Nephron (organoid): Measurements from ENCODE around the gene CD93.
A peak's percentile ranks its signal among the peaks of the same experiment; 100 is the strongest.

ENCODE experiments used
- H3K27ac Mint-ChIP-seq, 3 experiments: 2 replicates each; pipeline ENCODE4 v1.8.0; 2020; ENCODE audit warnings: mixed read lengths in 3 of 3, mild to moderate bottlenecking in 2 of 3, moderate library complexity in 1 of 3
- H3K27me3 Mint-ChIP-seq: 2 replicates; pipeline ENCODE4 v1.8.0; 2021; ENCODE audit warnings: low read depth, mild to moderate bottlenecking, moderate library complexity, mixed read lengths
- H3K36me3 Mint-ChIP-seq: 2 replicates; pipeline ENCODE4 v1.8.0; 2020; ENCODE audit warnings: low read depth, mixed read lengths
- H3K4me1 Mint-ChIP-seq: 2 replicates; pipeline ENCODE4 v1.8.0; 2020; ENCODE audit warnings: mixed read lengths
- H3K4me3 Mint-ChIP-seq, 3 experiments: 2 replicates each; pipeline ENCODE4 v1.8.0; 2020; ENCODE audit warnings: mild to moderate bottlenecking in 3 of 3, mixed read lengths in 3 of 3, moderate library complexity in 2 of 3
- H3K9me3 Mint-ChIP-seq: 2 replicates; pipeline ENCODE4 v1.8.0; 2020; ENCODE audit warnings: mixed read lengths
- TF ChIP-seq, protein P1 (sequence below), 3 experiments: fragments of 200-600 bp; sonication (generic); IDR thresholded peaks; one replicate each; pipeline ENCODE4 v1.5.0; 2021; ENCODE audit warnings: antibody characterized with exemption in 3 of 3; ENCODE audit not compliant: unreplicated experiment in 3 of 3

CD93 gene

DNA sequence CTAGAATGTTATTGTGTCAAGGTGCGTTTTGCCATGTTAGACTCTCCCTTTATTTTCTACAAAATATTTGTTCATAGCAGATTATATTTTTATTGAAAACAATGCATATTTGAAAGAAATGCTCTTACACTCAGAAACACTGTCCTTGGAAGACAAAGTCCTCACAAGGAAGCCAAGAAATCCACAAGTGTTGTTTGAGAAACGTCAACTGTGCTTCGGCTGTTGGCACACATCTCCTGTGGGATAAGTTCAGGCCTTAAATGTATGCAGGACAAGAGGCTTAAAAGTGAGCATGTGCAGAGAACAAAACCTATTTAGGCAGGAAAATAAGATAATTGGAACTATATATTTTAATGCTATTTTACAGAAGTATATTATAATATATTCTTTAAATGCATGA lies 27.1 kb downstream of the CD93 start:
- Mint-ChIP-seq H3K4me3 (no peak overlapping the region), H3K27ac (peak overlapping the region in 1 of 3 experiments; percentile 61), H3K4me1 (peaks cover 51% of the 10 kb centered on the region), H3K36me3 (no peaks in the 10 kb centered on the region), H3K9me3 (peaks cover 2% of the 10 kb centered on the region), H3K27me3 (peaks cover 9% of the 10 kb centered on the region)
- TF ChIP-seq, protein P1, sequence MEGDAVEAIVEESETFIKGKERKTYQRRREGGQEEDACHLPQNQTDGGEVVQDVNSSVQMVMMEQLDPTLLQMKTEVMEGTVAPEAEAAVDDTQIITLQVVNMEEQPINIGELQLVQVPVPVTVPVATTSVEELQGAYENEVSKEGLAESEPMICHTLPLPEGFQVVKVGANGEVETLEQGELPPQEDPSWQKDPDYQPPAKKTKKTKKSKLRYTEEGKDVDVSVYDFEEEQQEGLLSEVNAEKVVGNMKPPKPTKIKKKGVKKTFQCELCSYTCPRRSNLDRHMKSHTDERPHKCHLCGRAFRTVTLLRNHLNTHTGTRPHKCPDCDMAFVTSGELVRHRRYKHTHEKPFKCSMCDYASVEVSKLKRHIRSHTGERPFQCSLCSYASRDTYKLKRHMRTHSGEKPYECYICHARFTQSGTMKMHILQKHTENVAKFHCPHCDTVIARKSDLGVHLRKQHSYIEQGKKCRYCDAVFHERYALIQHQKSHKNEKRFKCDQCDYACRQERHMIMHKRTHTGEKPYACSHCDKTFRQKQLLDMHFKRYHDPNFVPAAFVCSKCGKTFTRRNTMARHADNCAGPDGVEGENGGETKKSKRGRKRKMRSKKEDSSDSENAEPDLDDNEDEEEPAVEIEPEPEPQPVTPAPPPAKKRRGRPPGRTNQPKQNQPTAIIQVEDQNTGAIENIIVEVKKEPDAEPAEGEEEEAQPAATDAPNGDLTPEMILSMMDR (IDR thresholded peaks at IDR 0.05; ENCODE audit: unreplicated experiment in 3 of 3): no peak

GRCh38 chr20:23058240-23058639 lies 27.9 kb downstream of the CD93 start:
- Mint-ChIP-seq H3K4me1 (peaks cover 44% of the 10 kb centered on the region), H3K27me3 (peaks cover 17% of the 10 kb centered on the region), H3K9me3 (peaks cover 2% of the 10 kb centered on the region), H3K4me3 (no peak overlapping the region), H3K27ac (no peak overlapping the region), H3K36me3 (no peaks in the 10 kb centered on the region)
- TF ChIP-seq, protein P1 (IDR thresholded peaks at IDR 0.05; ENCODE audit: unreplicated experiment in 3 of 3): no peak

DNA sequence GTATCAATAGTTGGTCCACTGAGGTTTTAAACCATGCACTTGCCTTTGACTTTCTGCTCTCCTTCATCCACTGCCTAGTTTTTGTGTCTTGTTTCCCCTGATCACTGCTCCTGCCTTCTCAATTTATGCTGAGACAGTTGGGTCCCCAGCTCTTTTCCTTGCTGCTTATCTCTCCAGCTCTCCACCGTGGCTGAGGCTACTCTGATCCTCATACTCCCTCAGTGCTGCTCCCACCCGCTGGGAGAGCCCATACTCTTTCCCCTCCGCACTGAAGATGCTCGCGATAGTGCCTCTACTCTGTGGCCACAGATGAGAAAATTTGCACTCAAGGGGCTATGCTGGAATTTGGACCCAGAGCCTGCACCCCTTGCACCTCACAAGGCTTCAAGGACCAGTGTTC lies 33.2 kb downstream of the CD93 start:
- H3K9me3 Mint-ChIP-seq: peaks cover 6% of the 10 kb centered on the region

DNA sequence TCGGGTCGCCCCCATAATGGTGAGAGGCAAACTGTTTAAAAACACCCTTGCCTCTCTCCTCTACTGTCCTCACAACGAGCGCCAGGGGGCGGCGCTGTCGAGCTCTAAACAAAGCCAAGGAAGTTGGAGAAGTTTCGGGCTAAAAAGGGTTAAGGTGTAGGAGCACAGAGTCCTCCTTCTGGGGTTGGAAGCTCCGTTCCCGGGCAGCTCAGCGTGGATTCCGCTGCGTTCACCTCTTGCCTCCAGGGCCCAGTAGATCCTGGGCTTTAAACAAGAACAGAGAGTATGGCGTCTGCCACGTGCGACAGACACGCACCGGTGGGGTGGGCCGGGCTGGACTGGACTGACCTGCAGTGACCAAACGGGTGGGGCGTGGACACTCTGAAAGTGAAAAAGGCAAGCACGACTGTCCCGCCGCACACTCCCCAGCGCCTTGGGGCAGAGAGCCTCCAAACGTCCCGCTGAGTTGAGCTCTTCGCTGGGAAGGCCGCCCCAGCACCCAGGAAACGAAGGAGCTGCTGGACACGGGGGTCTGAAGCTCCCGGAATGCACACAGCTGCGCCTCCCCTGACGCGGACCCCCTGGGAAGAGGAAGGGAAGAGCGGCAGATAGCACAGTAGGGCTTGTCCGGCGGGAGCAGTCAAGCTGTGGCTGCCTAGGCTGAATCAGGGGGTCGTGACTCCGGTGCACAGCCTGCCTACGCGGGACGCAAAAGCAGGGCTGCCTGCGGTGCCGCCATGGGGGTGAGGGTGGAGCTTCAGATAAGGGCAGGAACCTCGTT lies 35.1 kb downstream of the CD93 start:
- no peaks in the 10 kb centered on the region for H3K36me3 Mint-ChIP-seq
- H3K27ac Mint-ChIP-seq: peak overlapping the region; percentile 74 to 95 (median 74)
- peak overlapping the region; percentile 91 to 94 (median 92) for H3K4me3 Mint-ChIP-seq
- TF ChIP-seq, protein P1 (IDR thresholded peaks at IDR 0.05; ENCODE audit: unreplicated experiment in 3 of 3): peak; percentile 75 to 84 (median 76)
- peaks cover 4% of the 10 kb centered on the region for H3K9me3 Mint-ChIP-seq
- peaks cover 22% of the 10 kb centered on the region for H3K4me1 Mint-ChIP-seq
- H3K27me3 Mint-ChIP-seq: peaks cover 78% of the 10 kb centered on the region

More for the DNA sequence above, 33.2 kb downstream of the CD93 start:
- H3K36me3 Mint-ChIP-seq: no peaks in the 10 kb centered on the region
- H3K4me1 Mint-ChIP-seq: peaks cover 15% of the 10 kb centered on the region
- TF ChIP-seq, protein P1 (IDR thresholded peaks at IDR 0.05; ENCODE audit: unreplicated experiment in 3 of 3): no peak
- no peak overlapping the region for H3K27ac Mint-ChIP-seq
- H3K4me3 Mint-ChIP-seq: peak overlapping the region; percentile 56 to 58 (median 56)
- peaks cover 60% of the 10 kb centered on the region for H3K27me3 Mint-ChIP-seq

DNA sequence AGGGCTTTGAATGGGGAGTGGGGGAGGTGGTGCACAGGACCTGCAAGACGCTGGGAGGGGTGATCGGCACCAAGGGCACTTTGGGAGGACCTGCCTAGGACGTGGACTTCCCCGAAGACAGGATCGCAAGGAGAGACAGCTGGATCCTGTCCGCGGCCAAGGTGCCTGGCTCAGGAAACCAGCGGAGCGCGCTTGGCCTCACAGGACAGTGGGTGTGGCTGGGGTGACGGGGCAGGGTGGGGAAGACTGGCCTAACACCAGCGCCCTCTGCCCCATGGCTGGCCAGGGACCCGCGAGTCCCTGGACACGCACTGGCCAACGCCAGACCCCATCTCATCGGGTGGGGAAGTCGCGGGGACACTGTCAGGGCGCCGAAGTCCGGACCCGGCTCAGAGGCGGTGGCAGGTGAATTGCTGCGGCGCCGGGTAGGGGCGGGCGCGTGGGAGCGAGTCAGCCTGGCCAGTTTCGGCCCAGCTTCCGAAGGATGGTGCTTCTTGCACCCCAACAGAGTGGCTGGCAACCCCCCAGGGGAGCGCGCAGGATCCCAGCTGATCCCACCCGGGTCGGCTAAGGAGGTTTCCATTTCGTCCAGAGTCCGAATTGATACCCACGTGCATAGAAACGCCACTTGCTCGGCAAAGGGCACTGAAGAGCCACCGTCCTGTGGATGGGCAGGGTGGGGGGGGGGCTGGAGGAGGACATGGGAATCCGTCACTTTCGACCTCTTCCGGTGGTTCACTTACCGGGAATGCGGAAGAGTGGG lies 35.9 kb downstream of the CD93 start:
- H3K4me3 Mint-ChIP-seq: peak overlapping the region; percentile 91 to 94 (median 92)
- H3K36me3 Mint-ChIP-seq: no peaks in the 10 kb centered on the region

More for the DNA sequence above, 35.9 kb downstream of the CD93 start:
- H3K4me1 Mint-ChIP-seq: peaks cover 26% of the 10 kb centered on the region
- H3K27me3 Mint-ChIP-seq: peaks cover 85% of the 10 kb centered on the region
- peak overlapping the region in 2 of 3 experiments; percentile 5 to 74 for H3K27ac Mint-ChIP-seq
- TF ChIP-seq, protein P1 (IDR thresholded peaks at IDR 0.05; ENCODE audit: unreplicated experiment in 3 of 3): no peak
- H3K9me3 Mint-ChIP-seq: peaks cover 4% of the 10 kb centered on the region
